HEK293 (cell line): Measurements from ENCODE around the gene RHBG.
A peak's percentile ranks its signal among the peaks of the same experiment; 100 is the strongest.

Experiments
- GLIS2 ChIP-seq: fragments of 450-650 bp; formaldehyde crosslinking; IDR thresholded peaks from 2 replicates; pipeline ENCODE4 v1.5.1; 2016; ENCODE audit warnings: missing biosample characterization, missing genetic modification characterization
- KLF9 ChIP-seq: fragments of 450-650 bp; formaldehyde crosslinking; IDR thresholded peaks from 2 replicates; pipeline ENCODE4 v1.5.1; 2016; ENCODE audit warnings: missing biosample characterization, missing genetic modification characterization, low read depth
- OSR2 ChIP-seq: fragments of 450-650 bp; formaldehyde crosslinking; IDR thresholded peaks from 2 replicates; pipeline ENCODE4 v1.5.1; 2016; ENCODE audit warnings: missing biosample characterization, missing genetic modification characterization
- RBAK ChIP-seq: fragments of 450-650 bp; formaldehyde crosslinking; IDR thresholded peaks from 2 replicates; pipeline ENCODE4 v1.5.1; 2016; ENCODE audit warnings: missing biosample characterization, missing genetic modification characterization
- REPIN1 ChIP-seq: fragments of 450-650 bp; formaldehyde crosslinking; IDR thresholded peaks from 2 replicates; pipeline ENCODE4 v1.5.1; 2017; ENCODE audit warnings: missing biosample characterization, missing genetic modification characterization, low read depth
- SCRT2 ChIP-seq: fragments of 450-650 bp; formaldehyde crosslinking; IDR thresholded peaks from 2 replicates; pipeline ENCODE4 v1.5.1; 2016; ENCODE audit warnings: missing biosample characterization, missing genetic modification characterization
- SP3 ChIP-seq: fragments of 450-650 bp; formaldehyde crosslinking; IDR thresholded peaks from 2 replicates; pipeline ENCODE4 v1.5.1; 2016; ENCODE audit warnings: missing biosample characterization, missing genetic modification characterization
- TSHZ1 ChIP-seq: fragments of 450-650 bp; formaldehyde crosslinking; IDR thresholded peaks from 2 replicates; pipeline ENCODE4 v1.5.1; 2016; ENCODE audit warnings: missing biosample characterization, missing genetic modification characterization, borderline replicate concordance
- ZBTB44 ChIP-seq: fragments of 450-650 bp; IDR thresholded peaks from 2 replicates; pipeline ENCODE4 v1.5.1; 2018; ENCODE audit warnings: missing biosample characterization, mild to moderate bottlenecking, missing genetic modification characterization
- ZBTB49 ChIP-seq: fragments of 450-650 bp; formaldehyde crosslinking; IDR thresholded peaks from 2 replicates; pipeline ENCODE4 v1.5.1; 2016; ENCODE audit warnings: missing biosample characterization, missing genetic modification characterization, low read depth
- ZBTB6 ChIP-seq: fragments of 450-650 bp; formaldehyde crosslinking; IDR thresholded peaks from 2 replicates; pipeline ENCODE4 v1.5.1; 2017; ENCODE audit warnings: missing biosample characterization, missing genetic modification characterization
- ZFHX2 ChIP-seq: fragments of 450-650 bp; formaldehyde crosslinking; conservative IDR thresholded peaks from 2 replicates; pipeline ENCODE4 v1.5.1; 2016; ENCODE audit warnings: missing biosample characterization, missing genetic modification characterization
- ZNF174 ChIP-seq: fragments of 450-650 bp; formaldehyde crosslinking; IDR thresholded peaks from 2 replicates; pipeline ENCODE4 v1.5.0; 2017; ENCODE audit warnings: missing biosample characterization, mild to moderate bottlenecking, missing genetic modification characterization
- ZNF274 ChIP-seq, 2 experiments: fragments of 200-500 bp in 1 of 2; fragments of 450-650 bp in 1 of 2; sonication (Bioruptor generic) in 1 of 2; formaldehyde crosslinking in 1 of 2; IDR thresholded peaks; 2 replicates each; pipeline versions ENCODE4 v1.5.1 to v1.6.1; 2014 to 2016; ENCODE audit warnings: borderline replicate concordance in 1 of 2, inconsistent platforms in 1 of 2, low read length in 1 of 2, missing biosample characterization in 1 of 2, missing genetic modification characterization in 1 of 2
- ZNF311 ChIP-seq: fragments of 450-650 bp; formaldehyde crosslinking; IDR thresholded peaks from 2 replicates; pipeline ENCODE4 v1.5.1; 2017; ENCODE audit warnings: missing biosample characterization, missing genetic modification characterization, borderline replicate concordance
- ZNF529 ChIP-seq: fragments of 450-650 bp; formaldehyde crosslinking; IDR thresholded peaks from 2 replicates; pipeline ENCODE4 v1.5.1; 2017; ENCODE audit warnings: missing genetic modification characterization, missing biosample characterization; ENCODE audit not compliant: insufficient replicate concordance
- ZNF555 ChIP-seq: fragments of 450-650 bp; formaldehyde crosslinking; conservative IDR thresholded peaks from 2 replicates; pipeline ENCODE4 v1.5.1; 2017; ENCODE audit warnings: missing biosample characterization, mild to moderate bottlenecking, missing genetic modification characterization, inconsistent platforms
- ZNF558 ChIP-seq: fragments of 450-650 bp; formaldehyde crosslinking; IDR thresholded peaks from 2 replicates; pipeline ENCODE4 v1.5.1; 2016; ENCODE audit warnings: missing biosample characterization, missing genetic modification characterization
- ZNF561 ChIP-seq: fragments of 450-650 bp; IDR thresholded peaks from 2 replicates; pipeline ENCODE4 v1.5.1; 2018; ENCODE audit warnings: missing biosample characterization, missing genetic modification characterization, borderline replicate concordance
- ZNF600 ChIP-seq: fragments of 450-650 bp; formaldehyde crosslinking; IDR thresholded peaks from 2 replicates; pipeline ENCODE4 v1.5.1; 2016; ENCODE audit warnings: missing biosample characterization, missing genetic modification characterization
- ZNF624 ChIP-seq: fragments of 450-650 bp; formaldehyde crosslinking; IDR thresholded peaks from 2 replicates; pipeline ENCODE4 v1.5.1; 2017; ENCODE audit warnings: missing biosample characterization, missing genetic modification characterization
- ZNF629 ChIP-seq: fragments of 450-650 bp; formaldehyde crosslinking; IDR thresholded peaks from 2 replicates; pipeline ENCODE4 v1.5.1; 2017; ENCODE audit warnings: missing biosample characterization, missing genetic modification characterization
- ZNF660 ChIP-seq: fragments of 450-650 bp; IDR thresholded peaks from 2 replicates; pipeline ENCODE4 v1.5.1; 2018; ENCODE audit warnings: missing biosample characterization, mild to moderate bottlenecking, missing genetic modification characterization
- ZNF677 ChIP-seq: fragments of 450-650 bp; IDR thresholded peaks from 2 replicates; pipeline ENCODE4 v1.5.0; 2018; ENCODE audit warnings: missing biosample characterization, mild to moderate bottlenecking, missing genetic modification characterization, moderate library complexity
- ZNF76 ChIP-seq: fragments of 450-650 bp; formaldehyde crosslinking; IDR thresholded peaks from 2 replicates; pipeline ENCODE4; 2016; ENCODE audit warnings: low read depth, missing biosample characterization, missing genetic modification characterization, borderline replicate concordance
- ZSCAN16 ChIP-seq: fragments of 450-650 bp; formaldehyde crosslinking; IDR thresholded peaks from 2 replicates; pipeline ENCODE4 v1.5.1; 2016; ENCODE audit warnings: missing biosample characterization, missing genetic modification characterization
- ZSCAN30 ChIP-seq: fragments of 450-650 bp; IDR thresholded peaks from 2 replicates; pipeline ENCODE4 v1.5.1; 2018; ENCODE audit warnings: missing biosample characterization, mild to moderate bottlenecking, missing genetic modification characterization, moderate library complexity
- ZSCAN4 ChIP-seq: fragments of 450-650 bp; formaldehyde crosslinking; IDR thresholded peaks from 2 replicates; pipeline ENCODE4 v1.5.1; 2017; ENCODE audit warnings: missing biosample characterization, missing genetic modification characterization
- ZXDB ChIP-seq: fragments of 450-650 bp; formaldehyde crosslinking; IDR thresholded peaks from 2 replicates; pipeline ENCODE4 v1.5.1; 2016; ENCODE audit warnings: missing biosample characterization, missing genetic modification characterization

Gene RHBG

GRCh38 chr1:156338180-156338976 is 30.6 kb upstream of the RHBG start, which contains the start of the genes CCT3 and TSACC (continued):
- TF ChIP-seq ZSCAN16 (tag by site-specific recombination) (no peak), REPIN1 (tag by site-specific recombination) (no peak), GLIS2 (no peak), ZSCAN4 (tag by site-specific recombination) (0 out of 2 replicates have a peak, but pooled peaks have one; percentile 8), ZNF629 (tag by site-specific recombination) (no peak), ZFHX2 (tag by site-specific recombination) (no peak; the same call in 1 of the 2 replicates), ZNF677 (tag by site-specific recombination) (no peak), ZNF624 (tag by site-specific recombination) (no peak), ZNF555 (tag by site-specific recombination) (no peak), ZSCAN30 (tag by site-specific recombination) (peak; percentile 55; the same call in 1 of the 2 replicates), ZNF561 (no peak; the same call in 1 of the 2 replicates), OSR2 (peak; percentile 76), SCRT2 (tag by site-specific recombination) (peak; percentile 100), ZNF174 (tag by site-specific recombination) (no peak), ZNF274 (IDR thresholded peaks at IDR 0.05; ENCODE audit: low read length) (no peak), ZNF274 (tag by site-specific recombination; IDR thresholded peaks at IDR 0.05; ENCODE audit: borderline replicate concordance) (no peak), ZBTB44 (tag by site-specific recombination) (no peak), RBAK (tag by site-specific recombination) (no peak), SP3 (peak; percentile 83), ZNF529 (tag by site-specific recombination) (no peak), KLF9 (no peak), ZXDB (tag by site-specific recombination) (peak; percentile 39), ZNF600 (tag by site-specific recombination) (peak; percentile 24; the same call in 1 of the 2 replicates), ZNF558 (0 out of 2 replicates have a peak, but pooled peaks have one; percentile 34), ZNF660 (peak; percentile 29), TSHZ1 (no peak), ZBTB6 (tag by site-specific recombination) (no peak), ZBTB49 (tag by site-specific recombination) (no peak), ZNF76 (peak; percentile 97), ZNF311 (tag by site-specific recombination) (no peak)
